GM23248 (cell line): ENCODE results near the gene DDX17.

Experiments used
- EZH2 ChIP-seq: fragments of 200-600 bp; sonication (generic); IDR thresholded peaks from 2 replicates; pipeline ENCODE4 v1.6.1; 2018; ENCODE audit warnings: antibody characterized with exemption, mild to moderate bottlenecking; ENCODE audit not compliant: insufficient read depth, poor library complexity, severe bottlenecking
- EZH2phosphoT487 ChIP-seq: fragments of 200-600 bp; sonication (generic); IDR thresholded peaks from 2 replicates; pipeline ENCODE4 v1.6.1; 2018; ENCODE audit warnings: antibody characterized with exemption, moderate library complexity, mild to moderate bottlenecking, low read depth; ENCODE audit not compliant: insufficient read depth

- TF ChIP-seq EZH2phosphoT487, result no peak
- TF ChIP-seq EZH2, result no peak
Measured at GRCh38 chr22:38456841-38457699, 49.0 kb downstream of the DDX17 start.
